ENCODE results near the gene ADNP2. TPM values are rescaled to one million over a fixed set of nuclear protein-coding genes. Genes with fewer than 3 reads are reported as not detected.

The ADNP2 gene
- total and polyA plus RNA-seq, 2 experiments from 2014 or later = 19.3 to 66.4 TPM

GRCh38 chr18:80168982-80169381 is 59.9 kb downstream of the ADNP2 start (continued):
- no peak for TF ChIP-seq REST (IDR thresholded peaks at IDR 0.05; ENCODE audit: unreplicated experiment)
- TF ChIP-seq ZNF331 (CRISPR knock-in tag; IDR thresholded peaks at IDR 0.05; ENCODE audit: low read depth) = no peak
- TF ChIP-seq ZNF114 (CRISPR knock-in tag; IDR thresholded peaks at IDR 0.05) = no peak
- TF ChIP-seq EZH2 (IDR thresholded peaks at IDR 0.05; ENCODE audit: low read depth, unreplicated experiment) = no peak
- TF ChIP-seq ZNF462 (CRISPR knock-in tag; IDR thresholded peaks at IDR 0.05) = no peak
- TF ChIP-seq EZH2phosphoT487 (IDR thresholded peaks at IDR 0.05; ENCODE audit: unreplicated experiment) = no peak

- H3K9me2 ChIP-seq (ENCODE audit: insufficient read depth) = no peaks in the 10 kb centered on the region
- H3K4me2 ChIP-seq = no peak overlapping the region
- no peaks in the 10 kb centered on the region for H3F3A ChIP-seq (replicated peaks; ENCODE audit: low read depth)
- peaks cover 3% of the 10 kb centered on the region; the same call in 2 of the 3 replicates for H3K4me1 Mint-ChIP-seq
- H3K4me3 Mint-ChIP-seq = no peak overlapping the region
- H3K27me3 ChIP-seq (ENCODE audit: insufficient read depth) = no peaks in the 10 kb centered on the region
- ATAC-seq (no peak), DNase-seq (ENCODE audit: low spot score) (no peak)
- H2AFZ ChIP-seq = no peak overlapping the region
- H4K20me1 ChIP-seq (replicated peaks; ENCODE audit: insufficient read depth) = no peaks in the 10 kb centered on the region
- H3K36me3 ChIP-seq (ENCODE audit: insufficient read depth) = no peaks in the 10 kb centered on the region
- H3K9me3 Mint-ChIP-seq = peaks cover 12% of the 10 kb centered on the region
- H3K4me3 ChIP-seq = no peak overlapping the region
- no peak overlapping the region for H3K27ac ChIP-seq (ENCODE audit: low read depth)
- peaks cover 4% of the 10 kb centered on the region for H3K36me3 Mint-ChIP-seq (ENCODE audit: low read depth)
- H3K79me2 ChIP-seq (replicated peaks; ENCODE audit: insufficient read depth) = no peaks in the 10 kb centered on the region
- no peak overlapping the region for H3K27ac Mint-ChIP-seq
- peaks cover 6% of the 10 kb centered on the region for H3K27me3 Mint-ChIP-seq (ENCODE audit: insufficient read depth, low read depth, poor library complexity)
- H3K4me1 ChIP-seq (ENCODE audit: insufficient read depth) = no peaks in the 10 kb centered on the region
- no peak for TF ChIP-seq EZH2 (IDR thresholded peaks at IDR 0.05; ENCODE audit: low read depth, unreplicated experiment)
- no peak for TF ChIP-seq ZNF114 (CRISPR knock-in tag; IDR thresholded peaks at IDR 0.05)
- no peak for TF ChIP-seq CREB1 (CRISPR knock-in tag; IDR thresholded peaks at IDR 0.05; ENCODE audit: low read depth)
- no peak for TF ChIP-seq JUNB (IDR thresholded peaks at IDR 0.05; ENCODE audit: unreplicated experiment)
- TF ChIP-seq EZH2phosphoT487 (IDR thresholded peaks at IDR 0.05; ENCODE audit: unreplicated experiment) = no peak
- TF ChIP-seq CTCF (conservative IDR thresholded peaks at IDR 0.05; ENCODE audit: low read depth in 2 of 2) = no peak
These were observed 60.5 kb downstream of the ADNP2 start for GRCh38 chr18:80169607-80170006.

Data from GM23338 (cell line).